NB4 (cell line): Measurements from ENCODE around the gene IVNS1ABP.

ENCODE experiments used
- DNase-seq: peaks from one replicate; pipeline ENCODE4 v3.0.0; 2010; ENCODE audit warnings: low read depth
- H3K4me3 ChIP-seq: one replicate; pipeline ENCODE4 v1.5.1; 2011; ENCODE audit warnings: mild to moderate bottlenecking, low read depth, low read length, moderate library complexity
- MYC ChIP-seq: IDR thresholded peaks from 2 replicates; pipeline ENCODE4 v1.6.1; 2011; ENCODE audit warnings: low read depth, low read length
- POLR2A ChIP-seq: IDR thresholded peaks from 2 replicates; pipeline ENCODE4 v1.6.1; 2011; ENCODE audit warnings: mild to moderate bottlenecking; ENCODE audit not compliant: insufficient read length; ENCODE audit errors: extremely low read depth
- TF ChIP-seq, protein P1 (sequence below): IDR thresholded peaks from one replicate; pipeline ENCODE4 v1.5.1; 2012; ENCODE audit warnings: low read depth, low read length
- TF ChIP-seq, protein P2 (sequence below): IDR thresholded peaks from 2 replicates; pipeline ENCODE4 v1.6.1; 2011; ENCODE audit warnings: low read depth, low read length

IVNS1ABP gene

DNA sequence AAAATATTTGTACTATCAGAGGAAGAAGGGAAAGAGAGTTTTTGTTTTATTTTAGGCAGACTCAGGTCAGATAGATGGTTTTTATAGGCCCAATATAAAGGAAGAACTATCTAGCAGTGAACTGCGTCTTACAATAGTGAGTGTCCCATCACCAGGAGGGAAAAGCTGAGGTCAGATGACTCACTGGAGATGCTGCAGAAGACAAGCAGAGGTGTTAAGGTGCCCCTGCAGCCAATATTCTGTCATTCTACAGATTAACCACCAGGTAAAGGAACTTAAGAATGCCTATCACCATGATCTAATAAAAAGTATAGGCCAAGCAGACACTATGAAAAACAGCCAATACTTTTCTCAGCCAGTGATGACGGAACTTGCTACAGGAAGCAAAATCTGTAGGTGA, 29.6 kb downstream of the IVNS1ABP start:
- no peak for TF ChIP-seq MYC
- TF ChIP-seq POLR2A = no peak

DNA sequence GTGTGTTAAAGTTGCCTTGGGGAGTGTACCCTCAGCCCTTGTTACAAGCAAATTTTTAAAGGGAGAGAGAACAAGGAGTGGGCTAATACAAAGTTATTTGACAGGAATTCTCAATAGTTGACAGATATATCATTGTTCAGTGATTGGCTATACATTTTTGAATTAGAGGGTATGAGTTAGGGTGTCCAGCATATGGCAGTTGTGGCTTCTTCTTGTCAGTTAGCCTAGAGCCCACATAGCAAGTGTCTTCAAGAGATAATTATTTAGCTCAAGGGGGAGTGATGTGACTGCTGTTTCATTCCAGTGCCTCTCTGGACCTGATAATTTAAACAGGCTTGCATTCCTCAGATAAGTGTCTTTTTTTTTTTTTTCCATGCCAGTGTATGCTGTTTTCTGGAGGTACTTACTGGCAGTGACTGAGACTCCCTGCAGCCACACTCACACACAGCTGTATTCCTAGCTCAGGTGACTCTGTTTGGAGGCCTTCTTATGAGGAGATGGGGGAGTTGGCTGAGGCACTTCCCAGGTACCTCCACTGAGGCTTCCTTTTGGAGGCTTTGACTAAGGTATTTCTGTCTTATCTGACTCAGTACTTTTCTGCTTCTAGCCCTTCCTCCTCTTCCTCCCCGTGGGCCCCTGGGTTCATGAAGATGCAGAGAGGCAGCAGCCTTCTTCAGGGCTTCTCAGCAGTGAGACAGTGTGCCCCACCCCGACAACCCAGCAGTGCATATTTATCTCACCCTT, 32.3 kb downstream of the IVNS1ABP start:
- DNase-seq = no peak
- TF ChIP-seq, protein P1, sequence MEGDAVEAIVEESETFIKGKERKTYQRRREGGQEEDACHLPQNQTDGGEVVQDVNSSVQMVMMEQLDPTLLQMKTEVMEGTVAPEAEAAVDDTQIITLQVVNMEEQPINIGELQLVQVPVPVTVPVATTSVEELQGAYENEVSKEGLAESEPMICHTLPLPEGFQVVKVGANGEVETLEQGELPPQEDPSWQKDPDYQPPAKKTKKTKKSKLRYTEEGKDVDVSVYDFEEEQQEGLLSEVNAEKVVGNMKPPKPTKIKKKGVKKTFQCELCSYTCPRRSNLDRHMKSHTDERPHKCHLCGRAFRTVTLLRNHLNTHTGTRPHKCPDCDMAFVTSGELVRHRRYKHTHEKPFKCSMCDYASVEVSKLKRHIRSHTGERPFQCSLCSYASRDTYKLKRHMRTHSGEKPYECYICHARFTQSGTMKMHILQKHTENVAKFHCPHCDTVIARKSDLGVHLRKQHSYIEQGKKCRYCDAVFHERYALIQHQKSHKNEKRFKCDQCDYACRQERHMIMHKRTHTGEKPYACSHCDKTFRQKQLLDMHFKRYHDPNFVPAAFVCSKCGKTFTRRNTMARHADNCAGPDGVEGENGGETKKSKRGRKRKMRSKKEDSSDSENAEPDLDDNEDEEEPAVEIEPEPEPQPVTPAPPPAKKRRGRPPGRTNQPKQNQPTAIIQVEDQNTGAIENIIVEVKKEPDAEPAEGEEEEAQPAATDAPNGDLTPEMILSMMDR = no peak
- TF ChIP-seq POLR2A (no peak), MYC (no peak)
- TF ChIP-seq, protein P2, sequence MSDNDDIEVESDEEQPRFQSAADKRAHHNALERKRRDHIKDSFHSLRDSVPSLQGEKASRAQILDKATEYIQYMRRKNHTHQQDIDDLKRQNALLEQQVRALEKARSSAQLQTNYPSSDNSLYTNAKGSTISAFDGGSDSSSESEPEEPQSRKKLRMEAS = no peak

More for the DNA sequence above, 29.6 kb downstream of the IVNS1ABP start:
- no peak for DNase-seq
- H3K4me3 ChIP-seq = no peak overlapping the region

DNA sequence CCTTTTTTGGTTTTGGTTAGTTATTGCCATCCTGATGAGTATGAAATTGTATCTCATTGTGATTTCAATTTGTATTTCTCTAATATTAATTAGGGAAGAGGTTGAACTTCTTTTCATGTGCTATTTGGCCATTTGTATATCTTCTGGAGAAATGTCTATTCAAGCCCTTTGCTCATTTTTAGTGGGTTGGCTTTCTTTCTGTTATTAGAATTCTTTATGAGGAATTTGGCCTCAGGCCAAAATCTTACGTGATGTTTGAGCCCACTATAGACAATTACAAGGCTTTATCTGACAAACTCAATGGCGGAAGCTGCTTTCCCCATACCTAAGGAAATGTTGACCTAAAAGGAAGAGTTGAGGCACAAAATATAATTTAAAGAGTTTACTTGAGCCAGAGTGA, 32.9 kb downstream of the IVNS1ABP start:
- DNase-seq = no peak
- TF ChIP-seq POLR2A (no peak), MYC (no peak)
- TF ChIP-seq, protein P2 = no peak
- TF ChIP-seq, protein P1 = no peak
- H3K4me3 ChIP-seq = no peak overlapping the region

More for the DNA sequence above, 32.3 kb downstream of the IVNS1ABP start:
- no peak overlapping the region for H3K4me3 ChIP-seq

DNA sequence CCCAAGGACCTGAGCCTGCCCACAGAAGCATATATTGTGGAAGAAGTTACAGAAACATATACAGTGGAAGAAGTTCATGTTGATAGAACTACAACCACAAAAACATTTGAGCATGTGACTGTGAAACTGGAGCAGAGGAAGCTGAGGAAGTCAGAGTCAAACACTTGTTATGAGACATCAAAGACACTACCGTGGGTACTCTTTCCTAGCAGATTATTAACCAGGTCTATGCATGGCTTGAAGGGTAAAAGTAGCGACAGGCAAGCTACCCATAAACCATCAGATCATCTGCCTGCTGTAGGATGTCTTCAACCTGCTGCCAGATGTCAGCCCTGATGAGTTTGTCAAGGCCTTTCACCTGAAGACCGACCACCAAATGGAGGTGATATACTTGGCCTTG, 35.8 kb downstream of the IVNS1ABP start:
- TF ChIP-seq, protein P1 = no peak
- TF ChIP-seq, protein P2 = no peak
- TF ChIP-seq MYC (no peak), POLR2A (no peak)

DNA sequence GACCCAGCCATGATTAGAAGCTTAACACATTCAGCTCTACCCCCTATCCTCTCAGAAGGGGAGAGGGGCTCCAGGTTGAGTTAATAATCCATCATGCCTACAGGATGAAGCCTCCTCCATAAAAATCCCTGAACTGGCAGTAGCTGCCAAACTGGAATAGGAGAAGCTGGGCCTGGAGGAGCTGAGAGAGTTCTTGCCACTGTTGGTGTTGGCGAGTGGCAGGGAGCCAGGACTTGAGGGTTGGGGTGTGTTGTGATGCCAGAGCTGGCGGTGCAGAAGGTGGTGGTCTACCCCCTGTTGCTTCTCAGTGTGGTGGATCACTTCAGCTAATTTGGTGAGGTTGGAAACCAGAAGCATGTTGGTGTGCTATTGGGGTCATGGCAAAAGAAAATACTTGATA, 36.5 kb downstream of the IVNS1ABP start:
- TF ChIP-seq POLR2A (no peak), MYC (no peak)
- TF ChIP-seq, protein P2 = no peak
- TF ChIP-seq, protein P1 = no peak
- no peak for DNase-seq
- H3K4me3 ChIP-seq = no peak overlapping the region

More for the DNA sequence above, 35.8 kb downstream of the IVNS1ABP start:
- H3K4me3 ChIP-seq = no peak overlapping the region
- no peak for DNase-seq

DNA sequence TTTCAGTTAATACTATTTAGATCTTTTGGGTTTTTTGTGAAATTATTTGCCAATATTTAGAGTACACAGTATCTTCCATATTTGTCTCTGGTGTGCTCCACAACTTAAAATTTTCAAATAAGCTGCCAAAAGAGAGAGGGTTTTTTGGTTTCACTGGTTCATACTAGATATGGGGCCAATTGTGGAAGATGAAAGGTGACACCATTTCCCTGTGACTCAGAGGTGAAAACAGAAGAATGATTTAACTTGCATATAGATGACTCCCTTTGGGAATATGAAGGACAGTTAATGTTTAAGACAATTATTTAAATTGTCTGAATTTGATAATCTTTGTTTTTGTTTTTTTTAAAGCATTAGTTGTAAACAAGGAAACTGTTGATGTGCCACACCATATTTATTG, 37.5 kb downstream of the IVNS1ABP start:
- TF ChIP-seq, protein P1 = no peak
- TF ChIP-seq, protein P2 = no peak
- TF ChIP-seq MYC (no peak), POLR2A (no peak)
- no peak overlapping the region for H3K4me3 ChIP-seq
- no peak for DNase-seq
